Measurements from ENCODE around the gene RECQL5.
A peak's percentile ranks its signal among the peaks of the same experiment; 100 is the strongest.

The RECQL5 gene

GRCh38 chr17:75666959-75667790, at the start of gene RECQL5, which contains the start of gene SAP30BP:
Gene RECQL5, minus strand, starts transcription at chr17:75667154. Its CDS starts 597 bp downstream, at chr17:75666557.
Gene SAP30BP, plus strand, starts transcription at chr17:75667338. Its CDS starts 35 bp downstream, at chr17:75667373.
- DNase-seq (ENCODE audit: low read depth) = peak; percentile 97

- DNase-seq (ENCODE audit: low read depth) = no peak
These were observed 45.5 kb upstream of the RECQL5 start for GRCh38 chr17:75712446-75712845.

- no peak for DNase-seq (ENCODE audit: low read depth)
These were observed 40.2 kb upstream of the RECQL5 start for GRCh38 chr17:75707079-75707571.

- no peak for DNase-seq (ENCODE audit: low read depth)
These were observed 39.2 kb upstream of the RECQL5 start for GRCh38 chr17:75706042-75706728.

- no peak for DNase-seq (ENCODE audit: low read depth)
These were observed 38.3 kb upstream of the RECQL5 start for GRCh38 chr17:75704963-75705875.

GRCh38 chr17:75703591-75703990, 36.6 kb upstream of the RECQL5 start:
- no peak for DNase-seq (ENCODE audit: low read depth)

- no peak for DNase-seq (ENCODE audit: low read depth)
These were observed 36.2 kb upstream of the RECQL5 start for GRCh38 chr17:75703191-75703590.

GRCh38 chr17:75701288-75701687, 34.3 kb upstream of the RECQL5 start:
- no peak for DNase-seq (ENCODE audit: low read depth)

GRCh38 chr17:75698659-75699058, 31.7 kb upstream of the RECQL5 start:
- DNase-seq (ENCODE audit: low read depth) = no peak

GRCh38 chr17:75697651-75698291, 30.8 kb upstream of the RECQL5 start:
- DNase-seq (ENCODE audit: low read depth) = no peak

- no peak for DNase-seq (ENCODE audit: low read depth)
These were observed 28.9 kb upstream of the RECQL5 start for GRCh38 chr17:75695830-75696271.

GRCh38 chr17:75695141-75695829, 28.3 kb upstream of the RECQL5 start:
- no peak for DNase-seq (ENCODE audit: low read depth)

- DNase-seq (ENCODE audit: low read depth) = no peak
These were observed 27.6 kb upstream of the RECQL5 start for GRCh38 chr17:75694536-75694935.

GRCh38 chr17:75693500-75694481, 26.8 kb upstream of the RECQL5 start:
- DNase-seq (ENCODE audit: low read depth) = no peak

GRCh38 chr17:75692976-75693375, 26.0 kb upstream of the RECQL5 start:
- DNase-seq (ENCODE audit: low read depth) = no peak

GRCh38 chr17:75691801-75692626, 25.1 kb upstream of the RECQL5 start:
- no peak for DNase-seq (ENCODE audit: low read depth)

- DNase-seq (ENCODE audit: low read depth) = no peak
These were observed 24.4 kb upstream of the RECQL5 start for GRCh38 chr17:75691371-75691791.

- DNase-seq (ENCODE audit: low read depth) = no peak
These were observed 22.5 kb upstream of the RECQL5 start for GRCh38 chr17:75689441-75689873.
